Activated T-helper 2 cell treated with anti-CD3 and anti-CD28 coated beads, Interferon-gamma antibody, Interleukin-2, Interleukin-4, amounts not matched to agents 10 μg/mL and 5 μg/mL and 100 μg/mL, durations not matched to agents 14 hours and 24 hours and 36 hours (primary cell): ENCODE measurements around the gene SH3RF1. TPM values are rescaled to one million over a fixed set of nuclear protein-coding genes. Genes with fewer than 3 reads are reported as not detected.

Source experiments
- DNase-seq: peaks from one replicate; pipeline ENCODE4 v3.0.0; 2021; ENCODE audit warnings: low spot score
- H3K27ac Mint-ChIP-seq: one replicate; pipeline ENCODE4 v1.8.0; 2021; ENCODE audit warnings: mixed read lengths
- H3K27me3 Mint-ChIP-seq: one replicate; pipeline ENCODE4 v1.8.0; 2021; ENCODE audit warnings: low read depth, mixed read lengths
- H3K36me3 Mint-ChIP-seq: one replicate; pipeline ENCODE4 v1.8.0; 2021; ENCODE audit warnings: low read depth, mixed read lengths
- H3K4me1 Mint-ChIP-seq: one replicate; pipeline ENCODE4 v1.8.0; 2021; ENCODE audit warnings: low read depth, mixed read lengths
- H3K4me3 Mint-ChIP-seq: one replicate; pipeline ENCODE4 v1.8.0; 2021; ENCODE audit warnings: low read depth, mild to moderate bottlenecking, moderate library complexity, mixed read lengths
- H3K9me3 Mint-ChIP-seq: one replicate; pipeline ENCODE4 v1.8.0; 2021; ENCODE audit warnings: mixed read lengths
- intact Hi-C: fragments of 100-400 bp; cut with micrococcal nuclease; formaldehyde crosslinking; loops from one replicate; pipeline ENCODE4 v1.15.1; 2023
- total RNA-seq: library from RNA; stranded (reverse); gene quantifications from 2 replicates; pipeline ENCODE4 v1.2.3, GENCODE V29; 2022

SH3RF1 gene
- total RNA-seq, 1 donor from 2014 or later, result 1.1 TPM

DNA sequence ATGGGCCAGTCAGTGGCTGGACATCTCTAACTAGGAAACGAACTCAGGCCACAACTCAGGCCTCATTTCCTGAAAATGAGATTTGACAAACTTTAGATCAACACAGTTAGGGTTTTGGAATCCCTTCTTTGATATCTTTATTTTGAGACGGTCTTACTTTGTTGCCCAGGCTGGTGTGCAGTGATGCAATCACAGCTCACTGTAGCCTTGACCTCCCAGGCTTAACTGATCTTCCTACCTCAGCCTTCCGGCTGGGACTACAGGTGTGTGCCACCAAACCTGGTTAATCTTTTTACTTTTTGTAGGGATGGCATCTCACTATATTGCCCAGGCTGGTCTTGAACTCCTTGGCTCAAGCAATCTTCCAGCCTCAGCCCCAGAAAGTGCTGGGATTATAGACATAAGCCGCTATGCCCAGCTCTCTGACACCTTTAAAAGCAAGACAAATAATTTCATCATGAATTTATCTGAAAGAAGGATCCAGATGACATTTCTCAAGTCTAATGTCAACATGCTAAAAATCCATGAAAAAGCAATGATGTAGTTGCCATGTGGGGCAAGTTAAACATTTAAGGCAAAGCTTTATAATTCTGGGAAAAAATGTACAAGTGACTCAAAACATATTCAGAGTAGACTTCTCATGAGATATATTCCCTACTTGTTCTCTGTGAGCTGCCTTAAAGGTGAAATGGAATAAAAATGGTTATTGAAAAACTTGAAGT, 171.6 kb downstream of the SH3RF1 start:
- Mint-ChIP-seq H3K36me3 (no peaks in the 10 kb centered on the region), H3K4me1 (no peaks in the 10 kb centered on the region), H3K27me3 (peaks cover 2% of the 10 kb centered on the region), H3K9me3 (no peaks in the 10 kb centered on the region), H3K4me3 (no peak overlapping the region), H3K27ac (no peak overlapping the region)
- intact Hi-C loops, result no loop called here
- no peak for DNase-seq

GRCh38 chr4:169098532-169098931, 172.2 kb downstream of the SH3RF1 start:
- intact Hi-C loops, result no loop called here
- Mint-ChIP-seq H3K36me3 (no peaks in the 10 kb centered on the region), H3K27me3 (no peaks in the 10 kb centered on the region), H3K4me1 (no peaks in the 10 kb centered on the region), H3K9me3 (no peaks in the 10 kb centered on the region), H3K4me3 (no peak overlapping the region), H3K27ac (no peak overlapping the region)
- no peak for DNase-seq

DNA sequence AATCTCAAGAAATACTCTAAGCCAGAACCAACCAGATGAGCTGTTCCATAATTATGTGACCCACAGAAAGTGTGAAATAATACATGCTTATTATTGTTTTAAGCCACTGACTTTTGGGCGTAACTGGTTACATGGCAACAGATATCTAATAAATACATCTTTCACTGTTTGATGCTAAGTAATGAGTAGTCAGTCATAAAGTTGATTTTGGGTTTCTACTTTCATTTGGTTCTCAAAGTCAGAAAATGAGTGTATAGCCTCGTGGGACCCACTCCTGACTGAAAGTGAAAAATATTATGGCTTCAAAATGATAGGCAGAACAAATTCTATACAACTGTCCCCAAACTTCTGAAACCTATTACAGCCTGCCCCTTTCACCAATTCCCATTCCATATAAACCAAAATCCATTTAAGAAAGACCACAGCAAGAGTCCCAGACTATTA, 172.7 kb downstream of the SH3RF1 start:
- Mint-ChIP-seq H3K9me3 (no peaks in the 10 kb centered on the region), H3K4me1 (no peaks in the 10 kb centered on the region), H3K27me3 (no peaks in the 10 kb centered on the region), H3K4me3 (no peak overlapping the region), H3K27ac (no peak overlapping the region), H3K36me3 (no peaks in the 10 kb centered on the region)
- DNase-seq, result no peak
- intact Hi-C loops, result no loop called here

GRCh38 chr4:169096221-169096620, 174.5 kb downstream of the SH3RF1 start:
- no peaks in the 10 kb centered on the region for H3K4me1 Mint-ChIP-seq
- intact Hi-C loops, result no loop called here
- H3K36me3 Mint-ChIP-seq, result no peaks in the 10 kb centered on the region
- H3K27me3 Mint-ChIP-seq, result no peaks in the 10 kb centered on the region
- no peak for DNase-seq
- no peak overlapping the region for H3K4me3 Mint-ChIP-seq
- H3K27ac Mint-ChIP-seq, result no peak overlapping the region
- H3K9me3 Mint-ChIP-seq, result no peaks in the 10 kb centered on the region

DNA sequence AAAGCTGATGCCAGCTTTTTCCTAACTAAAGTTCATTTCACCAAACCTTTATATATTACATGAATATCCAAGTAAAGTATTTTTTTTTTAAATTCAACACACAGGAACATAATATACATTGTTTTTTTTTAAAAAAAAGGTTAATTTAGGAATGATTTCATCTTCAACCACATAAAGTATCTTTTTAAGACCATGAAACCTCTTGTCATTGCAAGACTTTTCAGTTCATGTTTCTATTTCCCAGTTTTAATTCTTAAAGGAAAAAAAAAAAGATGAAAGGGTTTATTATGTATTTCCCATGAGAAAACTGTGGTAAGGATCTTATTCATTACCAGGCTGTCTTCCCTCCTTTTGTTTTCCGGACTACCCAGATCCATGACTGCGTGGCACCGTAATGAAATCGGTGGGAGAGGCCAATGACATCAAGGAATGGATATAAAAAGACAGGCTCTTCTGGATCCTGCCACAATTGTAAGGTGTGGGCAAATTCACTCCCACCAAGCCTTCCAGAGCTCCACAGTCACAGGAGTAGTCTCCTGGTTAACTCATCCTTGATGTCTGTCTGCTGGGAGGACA, 176.0 kb downstream of the SH3RF1 start:
- no peaks in the 10 kb centered on the region for H3K4me1 Mint-ChIP-seq
- intact Hi-C loops, result no loop called here
- no peak for DNase-seq

DNA sequence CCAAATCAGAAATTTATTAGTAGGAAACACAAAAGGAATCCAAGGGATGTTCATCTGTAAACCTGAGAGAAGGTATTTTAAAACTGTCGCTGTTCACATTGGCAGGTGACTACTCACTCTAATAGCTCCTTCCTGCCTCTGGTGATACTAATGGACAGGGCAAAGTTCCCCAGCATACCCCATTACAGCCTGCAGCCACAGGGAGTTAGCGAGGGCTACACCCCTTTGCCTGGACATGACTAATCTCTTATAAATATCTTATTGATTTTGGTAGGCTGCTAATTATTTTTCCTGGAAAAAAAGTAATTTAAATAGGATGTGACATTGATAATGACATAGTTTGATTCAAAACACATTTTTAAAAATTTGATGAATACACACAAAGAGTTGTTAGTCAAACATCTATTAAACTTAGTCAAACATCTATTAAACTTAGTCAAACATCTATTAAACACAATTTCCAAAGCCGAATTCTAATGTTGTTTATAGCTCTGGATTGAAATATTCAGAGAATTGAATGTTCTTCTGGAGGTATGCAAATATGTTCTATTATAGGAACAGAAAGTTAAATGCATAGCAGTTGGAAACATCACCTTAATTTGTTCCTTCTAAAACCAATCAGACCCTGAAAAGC, 177.8 kb downstream of the SH3RF1 start:
- Mint-ChIP-seq H3K27me3 (no peaks in the 10 kb centered on the region), H3K4me3 (no peak overlapping the region), H3K36me3 (no peaks in the 10 kb centered on the region), H3K4me1 (no peaks in the 10 kb centered on the region), H3K27ac (no peak overlapping the region), H3K9me3 (peaks cover 5% of the 10 kb centered on the region)
- intact Hi-C loops, result no loop called here
- no peak for DNase-seq

More for the DNA sequence above, 176.0 kb downstream of the SH3RF1 start:
- Mint-ChIP-seq H3K4me3 (no peak overlapping the region), H3K36me3 (no peaks in the 10 kb centered on the region), H3K27ac (no peak overlapping the region), H3K9me3 (peaks cover 5% of the 10 kb centered on the region), H3K27me3 (no peaks in the 10 kb centered on the region)

GRCh38 chr4:169090484-169091215, 180.1 kb downstream of the SH3RF1 start:
- intact Hi-C loops, result no loop called here
- H3K4me1 Mint-ChIP-seq, result no peaks in the 10 kb centered on the region
- H3K27ac Mint-ChIP-seq, result no peak overlapping the region
- no peak overlapping the region for H3K4me3 Mint-ChIP-seq
- peaks cover 5% of the 10 kb centered on the region for H3K9me3 Mint-ChIP-seq
- DNase-seq, result no peak
- no peaks in the 10 kb centered on the region for H3K27me3 Mint-ChIP-seq
- no peaks in the 10 kb centered on the region for H3K36me3 Mint-ChIP-seq

DNA sequence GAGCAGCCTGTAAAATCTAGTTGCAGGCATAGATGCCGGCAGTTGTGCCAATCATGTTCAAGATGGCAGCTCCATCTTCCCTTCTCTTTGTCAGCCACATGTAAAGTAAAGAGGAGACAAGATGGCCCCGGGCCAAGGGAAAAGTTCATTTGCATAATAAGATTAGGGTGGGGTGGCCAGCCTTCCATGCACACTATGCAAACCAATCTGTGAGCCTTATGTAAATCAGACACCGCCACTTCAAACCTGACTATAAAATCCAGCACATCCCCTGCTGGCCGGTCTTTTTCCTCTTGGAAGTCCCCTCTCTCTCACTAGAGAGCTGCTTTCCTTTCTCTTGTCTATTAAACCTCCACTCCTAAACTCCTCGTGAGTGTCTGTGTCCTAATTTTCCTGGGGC, 181.8 kb downstream of the SH3RF1 start:
- Mint-ChIP-seq H3K4me1 (no peaks in the 10 kb centered on the region), H3K36me3 (no peaks in the 10 kb centered on the region), H3K9me3 (peaks cover 5% of the 10 kb centered on the region), H3K27ac (no peak overlapping the region), H3K27me3 (no peaks in the 10 kb centered on the region), H3K4me3 (no peak overlapping the region)
- intact Hi-C loops, result no loop called here
- DNase-seq, result no peak

DNA sequence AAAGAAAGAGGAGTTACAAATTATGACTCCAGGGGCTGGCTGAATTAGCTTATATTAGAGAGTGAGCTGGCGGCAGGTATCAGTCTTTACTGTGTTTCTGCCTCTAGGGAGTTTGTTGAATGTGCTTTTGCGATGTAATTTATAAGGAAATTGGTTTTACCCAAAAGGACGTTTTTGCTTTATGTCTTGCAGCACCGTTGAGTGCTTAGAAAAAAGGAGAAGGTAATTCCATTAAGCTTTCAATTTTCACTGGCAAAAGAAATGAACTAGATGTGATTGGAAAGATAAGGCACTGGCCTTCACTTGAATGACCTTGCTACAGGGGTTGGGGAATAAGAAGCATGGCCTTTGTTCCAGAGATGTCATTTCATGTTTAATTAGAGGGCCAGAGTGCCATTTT, 185.8 kb downstream of the SH3RF1 start:
- Mint-ChIP-seq H3K36me3 (no peaks in the 10 kb centered on the region), H3K4me3 (no peak overlapping the region), H3K9me3 (no peaks in the 10 kb centered on the region), H3K27me3 (peaks cover 4% of the 10 kb centered on the region), H3K4me1 (peaks cover 7% of the 10 kb centered on the region), H3K27ac (no peak overlapping the region)
- no peak for DNase-seq
- intact Hi-C loops, result loop anchor here (5.0 kb wide), 1 partner anchor 142 kb away; no protein-coding TSS in a partner anchor

DNA sequence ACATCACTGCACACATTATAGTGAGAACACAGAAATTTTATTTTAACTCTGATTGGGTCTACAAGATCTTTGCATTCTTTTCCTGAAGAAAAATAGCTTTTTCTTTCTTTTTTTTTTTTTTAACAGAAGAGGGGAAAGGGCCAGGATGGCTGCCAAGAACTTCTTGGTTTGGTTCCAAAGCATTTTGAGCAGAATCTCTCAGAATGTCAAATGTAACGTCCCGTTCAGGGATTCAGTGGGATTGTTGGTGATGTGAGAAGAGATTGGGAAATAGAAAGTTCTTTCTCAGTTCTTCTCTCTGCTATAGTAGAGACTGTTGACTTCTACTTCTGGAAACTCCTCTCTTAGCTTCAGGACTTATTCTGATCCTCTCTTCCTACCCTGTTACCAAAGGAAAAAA, 189.8 kb downstream of the SH3RF1 start:
- intact Hi-C loops, result loop anchor here (5.0 kb wide), 1 partner anchor 146 kb away; no protein-coding TSS in a partner anchor
- H3K27ac Mint-ChIP-seq, result no peak overlapping the region
- no peaks in the 10 kb centered on the region for H3K36me3 Mint-ChIP-seq
- peaks cover 5% of the 10 kb centered on the region for H3K27me3 Mint-ChIP-seq
- H3K4me1 Mint-ChIP-seq, result peaks cover 14% of the 10 kb centered on the region
- H3K4me3 Mint-ChIP-seq, result no peak overlapping the region
- no peaks in the 10 kb centered on the region for H3K9me3 Mint-ChIP-seq
- DNase-seq, result no peak

DNA sequence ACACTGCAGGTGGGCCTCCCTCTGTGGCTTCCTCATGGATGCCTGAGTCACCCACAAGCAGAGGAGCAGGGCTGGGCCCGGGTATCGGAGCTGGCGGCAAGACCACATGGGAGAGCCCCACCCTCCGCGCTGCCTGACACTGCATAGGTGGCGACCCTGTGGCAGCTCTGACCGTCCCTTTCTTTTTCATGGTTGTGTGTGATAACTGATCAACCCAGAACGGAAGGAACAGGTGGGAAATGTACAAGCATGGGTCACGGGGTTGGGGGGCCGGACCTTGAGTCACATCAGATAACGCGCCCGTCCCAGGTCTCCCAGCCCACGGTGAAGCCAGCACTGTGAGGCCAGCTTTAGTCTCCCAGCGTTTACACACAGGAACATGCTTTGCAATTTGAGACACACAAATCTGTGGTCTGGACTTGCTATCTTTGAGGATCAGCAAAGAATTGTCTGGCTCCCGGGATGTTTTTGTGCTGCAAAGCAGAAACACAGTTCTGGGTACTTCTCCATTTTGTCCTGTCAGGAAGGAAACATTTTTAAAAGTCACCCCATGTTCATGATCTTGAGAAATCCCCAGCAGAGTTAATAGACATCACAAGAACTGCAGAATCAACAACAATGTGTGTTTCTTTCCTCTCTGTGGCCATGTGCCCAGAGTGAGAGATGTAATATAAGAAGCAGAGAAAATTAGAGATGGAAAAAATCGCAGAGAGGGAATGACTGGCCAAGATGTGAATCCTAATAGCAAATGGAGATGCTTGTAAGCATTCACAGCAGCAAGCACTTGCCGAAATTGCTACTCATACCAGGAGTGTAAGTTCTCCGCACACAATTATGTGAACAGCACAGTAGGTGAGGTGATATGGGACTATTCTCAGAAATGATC, 190.6 kb downstream of the SH3RF1 start:
- intact Hi-C loops, result loop anchor here (5.0 kb wide), 1 partner anchor 147 kb away; no protein-coding TSS in a partner anchor
- H3K4me3 Mint-ChIP-seq, result peak overlapping the region; percentile 7
- H3K36me3 Mint-ChIP-seq, result no peaks in the 10 kb centered on the region
- DNase-seq, result no peak
- no peak overlapping the region for H3K27ac Mint-ChIP-seq
- H3K27me3 Mint-ChIP-seq, result peaks cover 5% of the 10 kb centered on the region
- peaks cover 14% of the 10 kb centered on the region for H3K4me1 Mint-ChIP-seq
- no peaks in the 10 kb centered on the region for H3K9me3 Mint-ChIP-seq

GRCh38 chr4:169074117-169074516, 196.6 kb downstream of the SH3RF1 start:
- no peak overlapping the region for H3K27ac Mint-ChIP-seq
- H3K4me1 Mint-ChIP-seq, result no peaks in the 10 kb centered on the region
- no peak overlapping the region for H3K4me3 Mint-ChIP-seq
- no peaks in the 10 kb centered on the region for H3K36me3 Mint-ChIP-seq
- no peaks in the 10 kb centered on the region for H3K27me3 Mint-ChIP-seq
- no peak for DNase-seq
- intact Hi-C loops, result no loop called here
- H3K9me3 Mint-ChIP-seq, result no peaks in the 10 kb centered on the region
